GM12878 (cell line): Measurements from ENCODE around the gene ZDHHC11B. TPM values are rescaled to one million over a fixed set of nuclear protein-coding genes. Genes with fewer than 3 reads are reported as not detected.

Source experiments
- ATAC-seq: fragments of 200-7000 bp; cut with Tn5 transposase; 3 replicates; pipeline ENCODE4 v1.9.1; 2020; ENCODE audit warnings: mild to moderate bottlenecking, moderate library complexity
- BruUV-seq: library from RNA; stranded (reverse); fragments of 400-500 nt; replicated peaks from 2 replicates; lab custom pipeline; 2021; lab: Mats Ljungman, UMichigan
- CTCF ChIA-PET: fragments of 300-600 bp; sonication (Branson Sonifier 250); formaldehyde crosslinking; extraction: SDS; loops from one replicate; lab custom pipeline; 2021; ENCODE audit warnings: inconsistent platforms; lab: Yijun Ruan, JAX
- POLR2A ChIA-PET: fragments of 350-600 bp; formaldehyde crosslinking; extraction: SDS; loops from one replicate; lab custom pipeline; 2021; ENCODE audit warnings: inconsistent platforms; lab: Charles Lee
- RAD21 ChIA-PET: fragments of 300-600 bp; sonication (Branson Sonifier 250); formaldehyde crosslinking; loops from one replicate; lab custom pipeline; 2023; ENCODE audit warnings: antibody characterized with exemption; ENCODE audit not compliant: unreplicated experiment; lab: Charles Lee
- SMC1A ChIA-PET: fragments of 300-600 bp; sonication (Branson Sonifier 250); formaldehyde crosslinking; loops from one replicate; lab custom pipeline; 2023; ENCODE audit not compliant: unreplicated experiment, uncharacterized antibody; lab: Charles Lee
- DNase-seq: peaks from one replicate; pipeline ENCODE4 v3.0.0-alpha.2; 2011; ENCODE audit warnings: low read depth, low spot score
- FAIRE-seq: peaks from 3 replicates; lab custom pipeline; 2011; peaks lifted over from hg19 to GRCh38; lab: Jason Lieb, UNC
- H2AFZ ChIP-seq: 2 replicates; pipeline ENCODE4 v1.6.0; 2011; ENCODE audit warnings: low read depth, low read length, control low read depth; ENCODE audit not compliant: control insufficient read depth
- H3K27ac ChIP-seq: 2 replicates; pipeline ENCODE4 v1.5.1; 2011; ENCODE audit warnings: control low read depth; ENCODE audit not compliant: control insufficient read depth, insufficient read depth
- H3K27me3 ChIP-seq, 2 experiments: replicated peaks in 1 of 2; 2 replicates each; pipeline versions ENCODE4 v1.6.0 to v1.6.1; 2011; ENCODE audit warnings: low read length in 1 of 2; ENCODE audit not compliant: control insufficient read depth in 2 of 2, insufficient read depth in 2 of 2
- H3K36me3 ChIP-seq, 2 experiments: 2 replicates each; pipeline ENCODE4 v1.5.1; 2011; ENCODE audit warnings: low read length in 1 of 2; ENCODE audit not compliant: control insufficient read depth in 2 of 2, insufficient read depth in 2 of 2
- H3K4me1 ChIP-seq: 2 replicates; pipeline ENCODE4 v1.6.1; 2011; ENCODE audit warnings: mild to moderate bottlenecking, low read length, moderate library complexity, mixed read lengths; ENCODE audit not compliant: control insufficient read depth, insufficient read depth
- H3K4me2 ChIP-seq: 2 replicates; pipeline ENCODE4 v1.6.0; 2011; ENCODE audit warnings: control low read depth; ENCODE audit not compliant: control insufficient read depth, insufficient read depth
- H3K4me3 ChIP-seq: fragments of 200-600 bp; sonication (generic); 2 replicates; pipeline ENCODE4 v1.5.1; 2016
- H3K79me2 ChIP-seq: 2 replicates; pipeline ENCODE4 v1.6.0; 2011; ENCODE audit warnings: low read length; ENCODE audit not compliant: control insufficient read depth, insufficient read depth
- H3K9ac ChIP-seq: 2 replicates; pipeline ENCODE4 v1.8.0; 2011; ENCODE audit warnings: low read length, control low read depth, mixed read lengths; ENCODE audit not compliant: control insufficient read depth, insufficient read depth
- H3K9me3 ChIP-seq: replicated peaks from 3 replicates; pipeline ENCODE4 v1.5.1; 2011; ENCODE audit warnings: mild to moderate bottlenecking, low read length; ENCODE audit not compliant: control insufficient read depth, insufficient read depth
- H4K20me1 ChIP-seq: 2 replicates; pipeline ENCODE4 v1.6.0; 2011; ENCODE audit not compliant: control insufficient read depth, insufficient read depth
- GABPA ChIP-seq: IDR thresholded peaks from 2 replicates; pipeline ENCODE4 v1.6.1; 2014; ENCODE audit warnings: antibody characterized with exemption, low read depth, mild to moderate bottlenecking, inconsistent platforms
- HSF1 ChIP-seq: fragments of 150-350 bp; IDR thresholded peaks from 2 replicates; pipeline ENCODE4 v1.6.1; 2014; ENCODE audit warnings: mild to moderate bottlenecking, low read depth, low read length
- NRF1 ChIP-seq: conservative IDR thresholded peaks from 2 replicates; pipeline ENCODE4 v1.6.1; 2011; ENCODE audit warnings: mild to moderate bottlenecking, low read depth, low read length, improper control_type of control experiment
- PKNOX1 ChIP-seq: fragments of 450-650 bp; IDR thresholded peaks from 2 replicates; pipeline ENCODE4 v1.6.1; 2016; ENCODE audit warnings: mild to moderate bottlenecking
- PML ChIP-seq: IDR thresholded peaks from 2 replicates; pipeline ENCODE4 v1.6.1; 2012; ENCODE audit warnings: low read length, inconsistent platforms
- RELA ChIP-seq: fragments of 450-650 bp; IDR thresholded peaks from 2 replicates; pipeline ENCODE4 v1.8.0; 2014; ENCODE audit warnings: borderline replicate concordance; ENCODE audit not compliant: partially characterized antibody
- SIN3A ChIP-seq: IDR thresholded peaks from 2 replicates; pipeline ENCODE4 v1.6.1; 2012; ENCODE audit warnings: low read depth, low read length, improper control_type of control experiment
- SMAD5 ChIP-seq: IDR thresholded peaks from 2 replicates; pipeline ENCODE4 v1.6.1; 2016; ENCODE audit warnings: antibody characterized with exemption, low read depth
- ZBTB4 ChIP-seq: fragments of 450-650 bp; formaldehyde crosslinking; IDR thresholded peaks from 2 replicates; pipeline ENCODE4 v1.4.0; 2022; ENCODE audit warnings: mild to moderate bottlenecking, moderate library complexity
- ZNF24 ChIP-seq: fragments of 450-650 bp; IDR thresholded peaks from 2 replicates; pipeline ENCODE4 v1.6.1; 2017; ENCODE audit warnings: antibody characterized with exemption, mild to moderate bottlenecking
- WGBS: methylation state at CpG from one replicate; pipeline ENCODE4 v1.1.6; 2016; ENCODE audit warnings: low lambda C conversion rate; ENCODE audit not compliant: insufficient replicate concordance, insufficient coverage; ENCODE audit errors: missing lambda C conversion rate; 5-methylcytosine and 5-hydroxymethylcytosine counted together
- in situ Hi-C: fragments of 300-500 bp; cut with MboI; formaldehyde crosslinking; loops from 9 replicates; pipeline ENCODE4 v1.14.3; 2018; ENCODE audit warnings: mixed read lengths
- intact Hi-C: fragments of 100-400 bp; cut with micrococcal nuclease; formaldehyde crosslinking; loops from one replicate; pipeline ENCODE4 v1.14.2; 2022; ENCODE audit not compliant: unreplicated experiment
- polyA plus RNA-seq, 11 experiments: library from polyadenylated mRNA; depleted of rRNA in 4 of 11; unstranded in 6 of 11; stranded (reverse) in 5 of 11; fragments of >200 nt; fragmentation: Nextera tagmentation in 4 of 11; fragmentation: Illumina TruSeq in 1 of 11; extraction: Ambion mirVana in 4 of 11; extraction: Trizol in 1 of 11; gene quantifications; 1 replicate in 1 of 11; 2 replicates in 10 of 11; pipeline versions ENCODE4 v1.2.1 to v1.2.3, GENCODE V29; 2011 to 2016; ENCODE audit warnings: inconsistent platforms in 2 of 11, missing spikeins in 2 of 11, low read depth in 1 of 11
- total RNA-seq, 4 experiments: library from RNA; depleted of rRNA in 3 of 4; stranded (reverse); fragments of >200 nt in 3 of 4; fragmentation: Illumina TruSeq in 1 of 4; extraction: Trizol in 1 of 4; gene quantifications; 2 replicates each; pipeline versions ENCODE4 v1.2.1 to v1.2.3, GENCODE V29; 2013 to 2021

The ZDHHC11B gene
- total and polyA plus RNA-seq, 10 of the 15 experiments (the other 5 are each of a cell fraction or from before 2014, with no cell fraction given) = 0.01 to 0.10 (median 0.09) TPM; not detected in 7

- CTCF ChIA-PET = no interaction called here
These were observed 23.3 kb downstream of the ZDHHC11B start for GRCh38 chr5:761059-761771.

GRCh38 chr5:760363-761058 lies 24.0 kb downstream of the ZDHHC11B start:
- no peaks in the 10 kb centered on the region for H3K4me1 ChIP-seq
- ChIA-PET SMC1A (no interaction called here), CTCF (no interaction called here), RAD21 (no interaction called here), POLR2A (no interaction called here)
- DNase-seq = no peak
- H3K9me3 ChIP-seq = no peaks in the 10 kb centered on the region
- no peak overlapping the region for H3K27ac ChIP-seq
- no peak overlapping the region for H3K4me3 ChIP-seq
- H3K36me3 ChIP-seq = no peaks in the 10 kb centered on the region
- H3K4me2 ChIP-seq = no peak overlapping the region
- H2AFZ ChIP-seq = no peak overlapping the region
- no peak overlapping the region for H3K9ac ChIP-seq
- in situ Hi-C loops (no loop called here), intact Hi-C loops (no loop called here)
- WGBS = 55% methylated on average over 24 of the region's 24 CpGs
- no peaks in the 10 kb centered on the region for H3K27me3 ChIP-seq
- no TSS peak for BruUV-seq
- no peak for FAIRE-seq
- ATAC-seq = no peak
- H3K79me2 ChIP-seq = no peaks in the 10 kb centered on the region
- H4K20me1 ChIP-seq = no peaks in the 10 kb centered on the region
- no peak for TF ChIP-seq PML
- no peak for TF ChIP-seq SMAD5
- no peak for TF ChIP-seq GABPA
- no peak for TF ChIP-seq NRF1
- TF ChIP-seq HSF1 = no peak
- TF ChIP-seq PKNOX1 = no peak
- no peak for TF ChIP-seq RELA
- TF ChIP-seq ZBTB4 (CRISPR knock-in tag) = no peak
- TF ChIP-seq ZNF24 = no peak

More at GRCh38 chr5:761059-761771, 23.3 kb downstream of the ZDHHC11B start:
- no peak for ATAC-seq
- TF ChIP-seq SIN3A = no peak
- TF ChIP-seq, all 136 proteins: peak for 0
- DNase-seq = no peak
- BruUV-seq = no TSS peak
- RAD21 ChIA-PET = no interaction called here
- Histone ChIP-seq H3K4me3 (no peak overlapping the region), H3K27me3 (no peaks in the 10 kb centered on the region), H2AFZ (no peak overlapping the region), H3K79me2 (no peaks in the 10 kb centered on the region), H3K27ac (no peak overlapping the region), H4K20me1 (no peaks in the 10 kb centered on the region), H3K36me3 (no peaks in the 10 kb centered on the region), H3K4me1 (no peaks in the 10 kb centered on the region), H3K9ac (no peak overlapping the region), H3K9me3 (no peaks in the 10 kb centered on the region; the same call in 2 of the 3 replicates), H3K4me2 (no peak overlapping the region)
- in situ Hi-C loops (no loop called here), intact Hi-C loops (no loop called here)
- FAIRE-seq = no peak
- SMC1A ChIA-PET = no interaction called here
- 48% methylated on average over 15 of the region's 15 CpGs for WGBS
- POLR2A ChIA-PET = no interaction called here
